Kidney (tissue), 14 donors: ENCODE results near the gene RECQL5. TPM values are rescaled to one million over a fixed set of nuclear protein-coding genes. Genes with fewer than 3 reads are reported as not detected.

Experiments used
- DNase-seq, 5 donors: peaks; one replicate each; pipeline ENCODE4 v3.0.0-alpha.2; 2013 to 2020
- FAIRE-seq: peaks from 2 replicates; lab custom pipeline; 2012; peaks lifted over from hg19 to GRCh38; lab: Jason Lieb, UNC
- H3K27ac ChIP-seq, 2 donors: one replicate each; pipeline ENCODE4 v1.7.0; 2013; ENCODE audit warnings: low read depth in 2 of 2, low read length in 2 of 2, inconsistent platforms in 1 of 2
- H3K27me3 ChIP-seq: one replicate; pipeline ENCODE4 v1.7.1; 2013; ENCODE audit warnings: low read length, inconsistent platforms; ENCODE audit not compliant: control insufficient read depth, insufficient read depth
- H3K36me3 ChIP-seq, 3 donors: one replicate each; pipeline versions ENCODE4 v1.7.0 to v1.7.1; 2013; ENCODE audit warnings: low read length in 3 of 3, control low read depth in 1 of 3, inconsistent platforms in 1 of 3; ENCODE audit not compliant: insufficient read depth in 3 of 3, control insufficient read depth in 2 of 3
- H3K4me1 ChIP-seq, 3 donors: one replicate each; pipeline versions ENCODE4 v1.7.0 to v1.7.1; 2013; ENCODE audit warnings: low read length in 3 of 3, inconsistent platforms in 1 of 3, low read depth in 1 of 3; ENCODE audit not compliant: control insufficient read depth in 2 of 3, insufficient read depth in 2 of 3
- H3K4me3 ChIP-seq, 3 donors: one replicate each; pipeline versions ENCODE4 v1.7.0 to v1.8.1; 2013; ENCODE audit warnings: low read length in 3 of 3, control low read depth in 1 of 3, inconsistent platforms in 1 of 3
- H3K9ac ChIP-seq, 3 donors: one replicate each; pipeline versions ENCODE4 v1.7.0 to v1.7.1; 2013; ENCODE audit warnings: low read length in 3 of 3, control low read depth in 1 of 3, inconsistent platforms in 1 of 3
- H3K9me3 ChIP-seq, 3 donors: one replicate each; pipeline versions ENCODE4 v1.7.0 to v1.7.1; 2013; ENCODE audit warnings: low read length in 3 of 3, control low read depth in 1 of 3, inconsistent platforms in 1 of 3; ENCODE audit not compliant: control insufficient read depth in 2 of 3, insufficient read depth in 1 of 3
- CTCF ChIP-seq: IDR thresholded peaks from 3 replicates; pipeline ENCODE4 v1.5.1; 2012; ENCODE audit warnings: mild to moderate bottlenecking, moderate library complexity, borderline replicate concordance; ENCODE audit not compliant: insufficient read depth; ENCODE audit errors: extremely low read depth
- intact Hi-C: fragments of 100-400 bp; cut with DNase I; formaldehyde crosslinking; loops from one replicate; pipeline ENCODE4 v1.11.1; 2022
- polyA plus RNA-seq: library from polyadenylated mRNA; stranded (reverse); fragments of 350-450 nt; fragmentation: Illumina TruSeq; extraction: RNeasy Lipid Tissue Mini Kit (QIAGEN cat#74804); gene quantifications from one replicate; pipeline ENCODE4 v1.2.3, GENCODE V29; 2014; ENCODE audit warnings: low read depth, low replicate concordance; ENCODE audit not compliant: insufficient read depth
- total RNA-seq: library from RNA; stranded (reverse); fragmentation: NEBNext Ultra II Directional; extraction: Animal tissue kit (Norgen Biotek cat#: 25700); gene quantifications from one replicate; pipeline ENCODE4 v1.2.1, GENCODE V29; 2021
- donor health status: control.
- donor health status: control.
- donor health status: control.
- donor health status: control.
- donor health status: control.
- donor health status: DM: yes; HTN: yes; CAD: no.
- donor health status: Normal renal cell carcinoma (clear cell type).

The RECQL5 gene
- total and polyA plus RNA-seq, 2 donors from 2014 or later = 40.0 to 51.6 TPM

GRCh38 chr17:75684249-75684648 lies 17.3 kb upstream of the RECQL5 start:
- peaks cover 0 to 10% (median 3%) of the 10 kb centered on the region in 3 donors for H3K4me1 ChIP-seq
- no peak overlapping the region for H3K27ac ChIP-seq
- H3K9ac ChIP-seq = no peak overlapping the region
- no peak for FAIRE-seq
- no peak overlapping the region for H3K4me3 ChIP-seq
- intact Hi-C loops = loop anchor here (10.0 kb wide), 1 partner anchor 51 kb away; no protein-coding TSS in a partner anchor
- H3K9me3 ChIP-seq = no peaks in the 10 kb centered on the region
- DNase-seq = no peak
- no peak for TF ChIP-seq CTCF
- peaks cover 0 to 6% (median 0%) of the 10 kb centered on the region in 3 donors for H3K36me3 ChIP-seq
- no peaks in the 10 kb centered on the region for H3K27me3 ChIP-seq

- Histone ChIP-seq H3K36me3 (peaks cover 0 to 6% (median under 1%) of the 10 kb centered on the region in 3 donors), H3K27me3 (no peaks in the 10 kb centered on the region), H3K9ac (no peak overlapping the region), H3K4me1 (peaks cover 0 to 7% (median 3%) of the 10 kb centered on the region in 3 donors), H3K27ac (no peak overlapping the region), H3K4me3 (no peak overlapping the region), H3K9me3 (no peaks in the 10 kb centered on the region)
- no peak for TF ChIP-seq CTCF
- no peak for FAIRE-seq
- intact Hi-C loops = loop anchor here (10.0 kb wide), 1 partner anchor 51 kb away; no protein-coding TSS in a partner anchor
- no peak for DNase-seq
Measured at GRCh38 chr17:75683583-75683982, 16.6 kb upstream of the RECQL5 start.

- Histone ChIP-seq H3K9me3 (no peaks in the 10 kb centered on the region), H3K4me3 (no peak overlapping the region), H3K27me3 (no peaks in the 10 kb centered on the region), H3K27ac (no peak overlapping the region), H3K9ac (no peak overlapping the region), H3K36me3 (peaks cover 0 to 11% (median 9%) of the 10 kb centered on the region in 3 donors), H3K4me1 (peaks cover 0 to 4% (median 3%) of the 10 kb centered on the region in 3 donors)
- no peak for FAIRE-seq
- intact Hi-C loops = loop anchor here (10.0 kb wide), 1 partner anchor 54 kb away; no protein-coding TSS in a partner anchor
- TF ChIP-seq CTCF = no peak
- DNase-seq = no peak
Measured at GRCh38 chr17:75681289-75681688, 14.3 kb upstream of the RECQL5 start.
